K562 (cell line): ENCODE measurements around the gene ROBO1. TPM values are rescaled to one million over a fixed set of nuclear protein-coding genes. Genes with fewer than 3 reads are reported as not detected.

Source experiments
- GATAD2B ChIP-seq: fragments of 450-650 bp; IDR thresholded peaks from 2 replicates; pipeline ENCODE4 v1.6.1; 2017; ENCODE audit warnings: mild to moderate bottlenecking, borderline replicate concordance
- GTF2A2 ChIP-seq: IDR thresholded peaks from 2 replicates; pipeline ENCODE4 v1.6.1; 2016; ENCODE audit warnings: mild to moderate bottlenecking, missing genetic modification characterization, missing compliant biosample characterization
- SMAD1 ChIP-seq: fragments of 150-350 bp; IDR thresholded peaks from 2 replicates; pipeline ENCODE4 v1.6.1; 2014; ENCODE audit warnings: low read length, low read depth; ENCODE audit not compliant: partially characterized antibody
- ZNF830 ChIP-seq: fragments of 250-450 bp; sonication (Bioruptor Pico); IDR thresholded peaks from 2 replicates; pipeline ENCODE4 v1.5.0; 2021; ENCODE audit warnings: mild to moderate bottlenecking
- polyA plus RNA-seq, 8 experiments: library from polyadenylated mRNA; depleted of rRNA in 4 of 8; stranded (reverse) in 5 of 8; unstranded in 3 of 8; fragments of >200 nt; fragmentation: Nextera tagmentation in 2 of 8; fragmentation: Illumina TruSeq in 1 of 8; extraction: Ambion mirVana in 2 of 8; extraction: Trizol in 1 of 8; gene quantifications; 2 replicates each; pipeline versions ENCODE4 v1.2.1 to v1.2.3, GENCODE V29; 2011 to 2014; ENCODE audit warnings: inconsistent platforms in 1 of 8, missing spikeins in 1 of 8
- total RNA-seq, 7 experiments: library from RNA; depleted of rRNA in 6 of 7; stranded (reverse); fragments of >200 nt in 6 of 7; fragmentation: Illumina TruSeq in 2 of 7; extraction: Trizol in 2 of 7; gene quantifications; 2 replicates each; pipeline versions ENCODE4 v1.2.1 to v1.2.3, GENCODE V29; 2011 to 2021; ENCODE audit warnings: low replicate concordance in 1 of 7
- TF ChIP-seq, protein P1 (sequence below): fragments of 200-800 bp; sonication (Bioruptor generic); IDR thresholded peaks from 2 replicates; pipeline ENCODE4 v1.6.1; 2016; ENCODE audit warnings: missing genetic modification characterization, missing compliant biosample characterization
- TF ChIP-seq, protein P2 (sequence below): fragments of 450-650 bp; formaldehyde crosslinking; IDR thresholded peaks from 2 replicates; pipeline ENCODE4 v1.4.0; 2020; ENCODE audit warnings: mild to moderate bottlenecking, moderate library complexity
- TF ChIP-seq, protein P3 (sequence below): fragments of 250-450 bp; sonication (Bioruptor Pico); IDR thresholded peaks from 2 replicates; pipeline ENCODE4 v1.4.0; 2020; ENCODE audit warnings: borderline replicate concordance

ROBO1 gene
- total and polyA plus RNA-seq, 9 of the 15 experiments (the other 6 are each of a cell fraction or from before 2014, with no cell fraction given), result 0.01 to 0.53 (median 0.17) TPM; not detected in 5

DNA sequence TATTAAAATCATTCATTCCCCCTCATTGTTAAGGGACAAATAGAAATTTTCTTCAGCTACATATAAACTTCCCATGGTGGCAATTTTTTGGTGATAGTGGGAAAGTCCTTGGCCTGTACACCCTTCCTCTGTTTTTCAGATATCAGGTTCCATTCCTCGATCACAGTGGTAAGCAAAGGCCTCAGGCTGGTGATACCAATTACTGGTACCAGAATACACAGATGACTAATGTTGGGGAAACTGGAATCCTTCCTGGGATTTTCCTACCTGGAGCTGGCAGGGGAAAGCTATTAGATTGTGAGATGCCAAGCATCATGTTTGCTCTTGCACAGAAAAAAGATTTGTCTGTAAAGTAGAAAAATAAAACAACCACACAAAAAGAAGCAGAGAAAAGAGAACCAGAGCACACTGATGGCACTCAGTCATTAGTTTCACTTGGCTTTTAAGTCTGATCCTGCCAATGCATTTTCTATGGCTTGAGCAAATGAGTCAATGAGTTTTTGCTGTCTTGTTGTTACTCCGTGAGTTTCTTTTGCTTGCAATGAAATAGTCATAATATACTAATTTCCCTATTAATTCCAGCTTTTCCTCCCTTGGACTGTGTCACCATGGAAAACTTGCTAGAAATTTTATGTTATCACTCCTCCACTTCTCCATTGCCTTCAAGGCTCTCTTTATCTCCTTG is 795.0 kb downstream of the ROBO1 start (continued):
- TF ChIP-seq, protein P1, sequence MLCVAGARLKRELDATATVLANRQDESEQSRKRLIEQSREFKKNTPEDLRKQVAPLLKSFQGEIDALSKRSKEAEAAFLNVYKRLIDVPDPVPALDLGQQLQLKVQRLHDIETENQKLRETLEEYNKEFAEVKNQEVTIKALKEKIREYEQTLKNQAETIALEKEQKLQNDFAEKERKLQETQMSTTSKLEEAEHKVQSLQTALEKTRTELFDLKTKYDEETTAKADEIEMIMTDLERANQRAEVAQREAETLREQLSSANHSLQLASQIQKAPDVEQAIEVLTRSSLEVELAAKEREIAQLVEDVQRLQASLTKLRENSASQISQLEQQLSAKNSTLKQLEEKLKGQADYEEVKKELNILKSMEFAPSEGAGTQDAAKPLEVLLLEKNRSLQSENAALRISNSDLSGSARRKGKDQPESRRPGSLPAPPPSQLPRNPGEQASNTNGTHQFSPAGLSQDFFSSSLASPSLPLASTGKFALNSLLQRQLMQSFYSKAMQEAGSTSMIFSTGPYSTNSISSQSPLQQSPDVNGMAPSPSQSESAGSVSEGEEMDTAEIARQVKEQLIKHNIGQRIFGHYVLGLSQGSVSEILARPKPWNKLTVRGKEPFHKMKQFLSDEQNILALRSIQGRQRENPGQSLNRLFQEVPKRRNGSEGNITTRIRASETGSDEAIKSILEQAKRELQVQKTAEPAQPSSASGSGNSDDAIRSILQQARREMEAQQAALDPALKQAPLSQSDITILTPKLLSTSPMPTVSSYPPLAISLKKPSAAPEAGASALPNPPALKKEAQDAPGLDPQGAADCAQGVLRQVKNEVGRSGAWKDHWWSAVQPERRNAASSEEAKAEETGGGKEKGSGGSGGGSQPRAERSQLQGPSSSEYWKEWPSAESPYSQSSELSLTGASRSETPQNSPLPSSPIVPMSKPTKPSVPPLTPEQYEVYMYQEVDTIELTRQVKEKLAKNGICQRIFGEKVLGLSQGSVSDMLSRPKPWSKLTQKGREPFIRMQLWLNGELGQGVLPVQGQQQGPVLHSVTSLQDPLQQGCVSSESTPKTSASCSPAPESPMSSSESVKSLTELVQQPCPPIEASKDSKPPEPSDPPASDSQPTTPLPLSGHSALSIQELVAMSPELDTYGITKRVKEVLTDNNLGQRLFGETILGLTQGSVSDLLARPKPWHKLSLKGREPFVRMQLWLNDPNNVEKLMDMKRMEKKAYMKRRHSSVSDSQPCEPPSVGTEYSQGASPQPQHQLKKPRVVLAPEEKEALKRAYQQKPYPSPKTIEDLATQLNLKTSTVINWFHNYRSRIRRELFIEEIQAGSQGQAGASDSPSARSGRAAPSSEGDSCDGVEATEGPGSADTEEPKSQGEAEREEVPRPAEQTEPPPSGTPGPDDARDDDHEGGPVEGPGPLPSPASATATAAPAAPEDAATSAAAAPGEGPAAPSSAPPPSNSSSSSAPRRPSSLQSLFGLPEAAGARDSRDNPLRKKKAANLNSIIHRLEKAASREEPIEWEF (CRISPR knock-in tag), result no peak
- TF ChIP-seq, protein P2, sequence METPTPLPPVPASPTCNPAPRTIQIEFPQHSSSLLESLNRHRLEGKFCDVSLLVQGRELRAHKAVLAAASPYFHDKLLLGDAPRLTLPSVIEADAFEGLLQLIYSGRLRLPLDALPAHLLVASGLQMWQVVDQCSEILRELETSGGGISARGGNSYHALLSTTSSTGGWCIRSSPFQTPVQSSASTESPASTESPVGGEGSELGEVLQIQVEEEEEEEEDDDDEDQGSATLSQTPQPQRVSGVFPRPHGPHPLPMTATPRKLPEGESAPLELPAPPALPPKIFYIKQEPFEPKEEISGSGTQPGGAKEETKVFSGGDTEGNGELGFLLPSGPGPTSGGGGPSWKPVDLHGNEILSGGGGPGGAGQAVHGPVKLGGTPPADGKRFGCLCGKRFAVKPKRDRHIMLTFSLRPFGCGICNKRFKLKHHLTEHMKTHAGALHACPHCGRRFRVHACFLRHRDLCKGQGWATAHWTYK (CRISPR knock-in tag), result no peak
- TF ChIP-seq, protein P3, sequence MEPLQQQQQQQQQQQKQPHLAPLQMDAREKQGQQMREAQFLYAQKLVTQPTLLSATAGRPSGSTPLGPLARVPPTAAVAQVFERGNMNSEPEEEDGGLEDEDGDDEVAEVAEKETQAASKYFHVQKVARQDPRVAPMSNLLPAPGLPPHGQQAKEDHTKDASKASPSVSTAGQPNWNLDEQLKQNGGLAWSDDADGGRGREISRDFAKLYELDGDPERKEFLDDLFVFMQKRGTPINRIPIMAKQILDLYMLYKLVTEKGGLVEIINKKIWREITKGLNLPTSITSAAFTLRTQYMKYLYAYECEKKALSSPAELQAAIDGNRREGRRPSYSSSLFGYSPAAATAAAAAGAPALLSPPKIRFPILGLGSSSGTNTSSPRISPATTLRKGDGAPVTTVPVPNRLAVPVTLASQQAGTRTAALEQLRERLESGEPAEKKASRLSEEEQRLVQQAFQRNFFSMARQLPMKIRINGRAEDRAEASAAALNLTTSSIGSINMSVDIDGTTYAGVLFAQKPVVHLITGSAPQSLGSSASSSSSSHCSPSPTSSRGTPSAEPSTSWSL, result no peak
- no peak for TF ChIP-seq GATAD2B
- TF ChIP-seq ZNF830 (CRISPR knock-in tag), result no peak
- no peak for TF ChIP-seq GTF2A2 (tag)
- TF ChIP-seq SMAD1, result no peak
